Loucy (cell line): ENCODE data around the gene CGGBP1.
A peak's percentile ranks its signal among the peaks of the same experiment; 100 is the strongest.

ENCODE experiments used
- H2AFZ ChIP-seq: fragments of 200-600 bp; sonication (generic); 2 replicates; pipeline ENCODE4 v1.6.0; 2016; ENCODE audit warnings: antibody characterized with exemption, mild to moderate bottlenecking, low read length, moderate library complexity
- H3F3A ChIP-seq: fragments of 200-600 bp; 2 replicates; pipeline ENCODE4 v1.6.0; 2016; ENCODE audit warnings: antibody characterized with exemption, low read depth, mild to moderate bottlenecking
- H3K27me3 ChIP-seq: fragments of 200-600 bp; sonication (generic); 2 replicates; pipeline ENCODE4 v1.6.1; 2014; ENCODE audit warnings: low read length, mild to moderate bottlenecking; ENCODE audit not compliant: insufficient read depth, poor library complexity, severe bottlenecking
- H3K36me3 ChIP-seq: fragments of 200-600 bp; sonication (generic); 2 replicates; pipeline ENCODE4 v1.6.1; 2016; ENCODE audit warnings: low read length; ENCODE audit not compliant: insufficient read depth
- H3K4me1 ChIP-seq: fragments of 200-600 bp; sonication (generic); 2 replicates; pipeline ENCODE4 v1.5.1; 2014; ENCODE audit warnings: low read length, mild to moderate bottlenecking; ENCODE audit not compliant: insufficient read depth, poor library complexity, severe bottlenecking
- H3K4me2 ChIP-seq: fragments of 200-600 bp; sonication (generic); 2 replicates; pipeline ENCODE4 v1.6.0; 2014; ENCODE audit warnings: antibody characterized with exemption, low read length, low read depth, mild to moderate bottlenecking; ENCODE audit not compliant: poor library complexity, severe bottlenecking
- H3K4me3 ChIP-seq: fragments of 200-600 bp; sonication (generic); 2 replicates; pipeline ENCODE4 v1.5.1; 2014; ENCODE audit warnings: low read length, mild to moderate bottlenecking, mixed read lengths; ENCODE audit not compliant: poor library complexity, severe bottlenecking
- H3K79me2 ChIP-seq: fragments of 200-600 bp; sonication (generic); 2 replicates; pipeline ENCODE4 v1.6.1; 2014; ENCODE audit warnings: low read length; ENCODE audit not compliant: insufficient read depth
- H3K9ac ChIP-seq: fragments of 200-600 bp; sonication (generic); 2 replicates; pipeline ENCODE4 v1.6.0; 2014; ENCODE audit warnings: mild to moderate bottlenecking, low read depth, low read length, moderate library complexity; ENCODE audit not compliant: poor library complexity, severe bottlenecking
- H3K9me2 ChIP-seq: fragments of 200-600 bp; sonication (generic); replicated peaks from 2 replicates; pipeline ENCODE4 v1.6.1; 2016; ENCODE audit warnings: low read depth, low read length, mixed read lengths
- H3K9me3 ChIP-seq: fragments of 200-600 bp; sonication (generic); 2 replicates; pipeline ENCODE4 v1.6.1; 2014; ENCODE audit warnings: mild to moderate bottlenecking, antibody characterized with exemption, low read length, low read depth; ENCODE audit not compliant: insufficient read depth
- H4K20me1 ChIP-seq: fragments of 200-600 bp; sonication (generic); 2 replicates; pipeline ENCODE4 v1.6.0; 2014; ENCODE audit warnings: antibody characterized with exemption, low read length, mild to moderate bottlenecking; ENCODE audit not compliant: insufficient read depth, poor library complexity, severe bottlenecking
- EZH2phosphoT487 ChIP-seq: fragments of 200-600 bp; IDR thresholded peaks from 2 replicates; pipeline ENCODE4 v1.6.1; 2018; ENCODE audit warnings: antibody characterized with exemption, mild to moderate bottlenecking, moderate library complexity, borderline replicate concordance
- TF ChIP-seq, protein P1 (sequence below): fragments of 200-600 bp; sonication (generic); conservative IDR thresholded peaks from 2 replicates; pipeline ENCODE4 v1.5.1; 2014; ENCODE audit warnings: mild to moderate bottlenecking, antibody characterized with exemption, low read length

CGGBP1 gene

DNA sequence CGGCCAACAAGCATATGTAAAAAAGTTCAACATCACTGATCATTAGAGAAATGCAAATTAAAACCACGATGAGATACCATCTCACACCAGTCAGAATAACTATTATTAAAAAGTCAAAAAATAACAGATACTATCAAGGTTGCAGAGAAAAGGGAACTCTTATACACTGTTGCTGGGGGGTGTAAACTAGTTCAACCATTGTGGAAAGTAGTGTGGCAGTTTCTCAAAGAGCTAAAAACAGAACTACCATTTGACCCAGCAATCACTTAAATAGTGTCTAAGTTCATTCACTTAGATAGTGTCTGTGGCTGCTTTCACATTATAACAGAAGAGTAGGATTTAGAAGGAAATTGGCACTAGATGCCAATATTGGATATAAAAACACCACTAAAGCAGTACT, 49.7 kb downstream of the CGGBP1 start:
- Histone ChIP-seq H3K9me3 (no peaks in the 10 kb centered on the region), H3K27me3 (peaks cover 6% of the 10 kb centered on the region), H3K4me2 (no peak overlapping the region), H2AFZ (no peak overlapping the region), H3K36me3 (no peaks in the 10 kb centered on the region), H3K79me2 (no peaks in the 10 kb centered on the region), H3K9me2 (no peaks in the 10 kb centered on the region), H3K9ac (no peak overlapping the region), H3F3A (no peaks in the 10 kb centered on the region), H4K20me1 (no peaks in the 10 kb centered on the region), H3K4me3 (no peak overlapping the region), H3K4me1 (no peaks in the 10 kb centered on the region)
- TF ChIP-seq, protein P1, sequence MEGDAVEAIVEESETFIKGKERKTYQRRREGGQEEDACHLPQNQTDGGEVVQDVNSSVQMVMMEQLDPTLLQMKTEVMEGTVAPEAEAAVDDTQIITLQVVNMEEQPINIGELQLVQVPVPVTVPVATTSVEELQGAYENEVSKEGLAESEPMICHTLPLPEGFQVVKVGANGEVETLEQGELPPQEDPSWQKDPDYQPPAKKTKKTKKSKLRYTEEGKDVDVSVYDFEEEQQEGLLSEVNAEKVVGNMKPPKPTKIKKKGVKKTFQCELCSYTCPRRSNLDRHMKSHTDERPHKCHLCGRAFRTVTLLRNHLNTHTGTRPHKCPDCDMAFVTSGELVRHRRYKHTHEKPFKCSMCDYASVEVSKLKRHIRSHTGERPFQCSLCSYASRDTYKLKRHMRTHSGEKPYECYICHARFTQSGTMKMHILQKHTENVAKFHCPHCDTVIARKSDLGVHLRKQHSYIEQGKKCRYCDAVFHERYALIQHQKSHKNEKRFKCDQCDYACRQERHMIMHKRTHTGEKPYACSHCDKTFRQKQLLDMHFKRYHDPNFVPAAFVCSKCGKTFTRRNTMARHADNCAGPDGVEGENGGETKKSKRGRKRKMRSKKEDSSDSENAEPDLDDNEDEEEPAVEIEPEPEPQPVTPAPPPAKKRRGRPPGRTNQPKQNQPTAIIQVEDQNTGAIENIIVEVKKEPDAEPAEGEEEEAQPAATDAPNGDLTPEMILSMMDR, result no peak
- no peak for TF ChIP-seq EZH2phosphoT487

DNA sequence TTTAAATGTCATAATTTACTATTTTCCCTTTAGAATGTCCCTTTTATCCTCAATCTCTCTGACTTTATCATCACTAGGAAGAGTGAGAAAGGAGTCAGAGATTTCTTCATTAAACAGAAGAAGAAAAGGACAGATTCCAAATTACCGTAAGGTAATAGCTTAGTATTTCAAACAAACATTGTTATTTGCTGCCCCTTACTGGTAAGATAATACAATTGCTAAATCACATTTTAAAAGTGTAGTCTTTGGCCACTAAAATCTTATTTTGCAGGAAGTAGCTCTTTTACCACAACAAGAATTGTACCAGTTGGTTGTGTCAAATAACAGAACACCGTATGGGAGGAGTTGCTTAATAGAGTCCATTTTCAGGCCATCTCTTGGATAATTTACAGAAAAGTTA, 53.7 kb downstream of the CGGBP1 start:
- Histone ChIP-seq H2AFZ (peak overlapping the region; percentile 38; the same call in 1 of the 2 replicates), H4K20me1 (no peaks in the 10 kb centered on the region), H3K4me3 (peak overlapping the region; percentile 6), H3K36me3 (no peaks in the 10 kb centered on the region), H3K9me2 (no peaks in the 10 kb centered on the region), H3K9ac (no peak overlapping the region), H3F3A (no peaks in the 10 kb centered on the region), H3K9me3 (no peaks in the 10 kb centered on the region), H3K4me2 (peak overlapping the region; percentile 36), H3K79me2 (no peaks in the 10 kb centered on the region), H3K4me1 (no peaks in the 10 kb centered on the region), H3K27me3 (no peaks in the 10 kb centered on the region)
- TF ChIP-seq, protein P1, result peak; percentile 66
- TF ChIP-seq EZH2phosphoT487, result no peak

DNA sequence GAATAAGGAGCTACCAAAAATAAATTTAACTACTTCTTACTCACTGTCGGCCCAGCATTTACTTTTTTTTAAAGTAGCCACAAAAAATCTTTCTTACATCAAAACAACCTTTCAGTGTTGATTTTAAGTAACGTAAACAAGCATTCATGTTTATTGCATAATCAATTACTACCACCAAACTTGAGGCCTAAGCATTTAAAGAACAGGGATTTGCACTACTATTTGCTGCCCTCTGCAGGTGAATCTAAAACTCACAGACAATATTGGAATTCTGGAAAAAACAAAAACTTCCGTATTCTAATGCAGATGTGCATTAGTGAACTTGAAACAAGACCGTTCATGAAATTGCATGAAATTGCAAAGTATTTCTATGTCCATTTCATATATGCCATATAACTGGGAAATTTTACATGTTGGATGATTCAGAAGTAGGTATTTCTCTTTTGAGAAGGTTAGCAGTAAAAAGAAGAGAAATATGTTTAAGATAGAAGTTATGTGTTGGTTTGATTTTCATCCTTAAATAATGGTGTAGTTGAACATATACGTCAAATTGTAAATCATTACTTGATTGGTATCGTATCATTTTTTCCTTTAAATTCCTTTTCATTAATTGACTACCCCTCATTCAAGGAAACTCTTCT, 55.6 kb downstream of the CGGBP1 start:
- Histone ChIP-seq H3K27me3 (no peaks in the 10 kb centered on the region), H3K9me3 (no peaks in the 10 kb centered on the region), H3F3A (no peaks in the 10 kb centered on the region), H3K36me3 (no peaks in the 10 kb centered on the region), H3K4me3 (no peak overlapping the region), H4K20me1 (no peaks in the 10 kb centered on the region), H3K9me2 (no peaks in the 10 kb centered on the region), H2AFZ (no peak overlapping the region), H3K9ac (no peak overlapping the region), H3K79me2 (no peaks in the 10 kb centered on the region), H3K4me1 (no peaks in the 10 kb centered on the region), H3K4me2 (no peak overlapping the region)
- no peak for TF ChIP-seq EZH2phosphoT487
- TF ChIP-seq, protein P1, result peak; percentile 89
